Measurements from ENCODE around the gene TMCO2.

- TF ChIP-seq CTCF (IDR thresholded peaks at IDR 0.05) (no peak), POLR2A (IDR thresholded peaks at IDR 0.05) (no peak)
Measured at GRCh38 chr1:40240390-40240789, 7.3 kb upstream of the TMCO2 start.
